HG02870 (cell line): ENCODE data around the gene FGGY.
"Not testable (repeated sequence)": the region's sequence is repeated elsewhere in the genome, so short reads cannot be mapped to it uniquely, and the experiment has no call there.

Experiments
- ATAC-seq: cut with Tn5 transposase; IDR thresholded peaks from one replicate; pipeline ENCODE4 v1.9.1; 2021; ENCODE audit warnings: mild to moderate bottlenecking, moderate library complexity; ENCODE audit not compliant: unreplicated experiment

FGGY gene

GRCh38 chr1:59538476-59538875 lies 241.6 kb downstream of the FGGY start:
- not testable (repeated sequence) for ATAC-seq

GRCh38 chr1:59539961-59540681 lies 243.2 kb downstream of the FGGY start:
- no peak for ATAC-seq

- no peak for ATAC-seq
Measured at GRCh38 chr1:59541161-59541560, 244.3 kb downstream of the FGGY start.

GRCh38 chr1:59541891-59542290 lies 245.0 kb downstream of the FGGY start:
- no peak for ATAC-seq

GRCh38 chr1:59543211-59543668 lies 246.3 kb downstream of the FGGY start:
- ATAC-seq: no peak

GRCh38 chr1:59544615-59545293 lies 247.9 kb downstream of the FGGY start:
- ATAC-seq: no peak

- no peak for ATAC-seq
Measured at GRCh38 chr1:59545830-59546229, 248.9 kb downstream of the FGGY start.

GRCh38 chr1:59549066-59549837 lies 252.4 kb downstream of the FGGY start:
- ATAC-seq: no peak

- no peak for ATAC-seq
Measured at GRCh38 chr1:59549903-59550302, 253.0 kb downstream of the FGGY start.

GRCh38 chr1:59552007-59552406 lies 255.1 kb downstream of the FGGY start:
- no peak for ATAC-seq

- ATAC-seq: no peak
Measured at GRCh38 chr1:59553371-59553770, 256.5 kb downstream of the FGGY start.

- ATAC-seq: no peak
Measured at GRCh38 chr1:59554011-59554663, 257.2 kb downstream of the FGGY start.

- no peak for ATAC-seq
Measured at GRCh38 chr1:59554752-59555151, 257.9 kb downstream of the FGGY start.

GRCh38 chr1:59556398-59556797 lies 259.5 kb downstream of the FGGY start:
- ATAC-seq: no peak

- no peak for ATAC-seq
Measured at GRCh38 chr1:59556802-59557548, 260.1 kb downstream of the FGGY start.

GRCh38 chr1:59557549-59557885 lies 260.6 kb downstream of the FGGY start:
- ATAC-seq: no peak

GRCh38 chr1:59558580-59558979 lies 261.7 kb downstream of the FGGY start:
- not testable (repeated sequence) for ATAC-seq

- ATAC-seq: no peak
Measured at GRCh38 chr1:59560807-59561450, 264.0 kb downstream of the FGGY start.

GRCh38 chr1:59561796-59562195 lies 264.9 kb downstream of the FGGY start:
- no peak for ATAC-seq
